ENCODE results near the gene DLST.

DLST gene

DNA sequence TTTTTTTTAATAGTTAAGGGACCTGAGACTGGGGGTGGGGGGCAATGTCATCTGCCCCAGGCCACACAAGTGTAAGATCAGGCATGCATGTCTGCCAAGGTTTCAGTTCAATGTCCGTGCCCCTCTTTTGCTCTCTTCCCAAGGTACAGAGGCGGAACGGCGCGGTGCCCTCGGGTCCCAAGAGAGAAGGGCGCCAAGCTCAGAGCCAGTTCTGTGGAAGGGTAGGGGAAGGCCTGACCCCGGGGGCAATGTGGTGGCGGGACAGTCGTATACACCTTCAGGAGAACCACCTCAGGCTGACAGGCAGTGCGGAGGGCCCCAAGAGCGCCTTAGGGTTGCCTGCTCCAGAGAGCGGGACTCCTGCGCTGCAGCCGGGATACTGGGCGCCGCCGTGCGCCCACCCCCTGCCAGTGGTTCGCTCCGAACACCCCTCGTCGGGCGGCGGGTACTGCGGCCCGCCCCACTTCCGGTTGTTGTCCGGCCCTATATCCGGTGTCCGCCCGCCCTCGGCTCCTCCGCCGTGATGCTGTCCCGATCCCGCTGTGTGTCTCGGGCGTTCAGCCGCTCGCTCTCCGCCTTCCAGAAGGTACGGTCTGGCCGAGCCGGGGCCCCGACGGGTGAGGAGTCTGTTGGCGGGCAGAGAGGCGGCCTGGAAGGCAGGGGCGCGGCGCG, at the start of gene DLST:
Gene DLST (plus strand): TSS at position 486 of the 672 bp plus-strand sequence. CDS start 38 bp downstream, at position 524.
- TF ChIP-seq, protein P1, sequence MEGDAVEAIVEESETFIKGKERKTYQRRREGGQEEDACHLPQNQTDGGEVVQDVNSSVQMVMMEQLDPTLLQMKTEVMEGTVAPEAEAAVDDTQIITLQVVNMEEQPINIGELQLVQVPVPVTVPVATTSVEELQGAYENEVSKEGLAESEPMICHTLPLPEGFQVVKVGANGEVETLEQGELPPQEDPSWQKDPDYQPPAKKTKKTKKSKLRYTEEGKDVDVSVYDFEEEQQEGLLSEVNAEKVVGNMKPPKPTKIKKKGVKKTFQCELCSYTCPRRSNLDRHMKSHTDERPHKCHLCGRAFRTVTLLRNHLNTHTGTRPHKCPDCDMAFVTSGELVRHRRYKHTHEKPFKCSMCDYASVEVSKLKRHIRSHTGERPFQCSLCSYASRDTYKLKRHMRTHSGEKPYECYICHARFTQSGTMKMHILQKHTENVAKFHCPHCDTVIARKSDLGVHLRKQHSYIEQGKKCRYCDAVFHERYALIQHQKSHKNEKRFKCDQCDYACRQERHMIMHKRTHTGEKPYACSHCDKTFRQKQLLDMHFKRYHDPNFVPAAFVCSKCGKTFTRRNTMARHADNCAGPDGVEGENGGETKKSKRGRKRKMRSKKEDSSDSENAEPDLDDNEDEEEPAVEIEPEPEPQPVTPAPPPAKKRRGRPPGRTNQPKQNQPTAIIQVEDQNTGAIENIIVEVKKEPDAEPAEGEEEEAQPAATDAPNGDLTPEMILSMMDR (IDR thresholded peaks at IDR 0.05; ENCODE audit: insufficient read depth, low read depth, low read length, missing control alignments), result no peak
- DNase-seq (ENCODE audit: low read depth), result peak; percentile 88
- H3K4me3 ChIP-seq (ENCODE audit: low read length), result peak within 1 kb of the TSS; percentile 62

DNA sequence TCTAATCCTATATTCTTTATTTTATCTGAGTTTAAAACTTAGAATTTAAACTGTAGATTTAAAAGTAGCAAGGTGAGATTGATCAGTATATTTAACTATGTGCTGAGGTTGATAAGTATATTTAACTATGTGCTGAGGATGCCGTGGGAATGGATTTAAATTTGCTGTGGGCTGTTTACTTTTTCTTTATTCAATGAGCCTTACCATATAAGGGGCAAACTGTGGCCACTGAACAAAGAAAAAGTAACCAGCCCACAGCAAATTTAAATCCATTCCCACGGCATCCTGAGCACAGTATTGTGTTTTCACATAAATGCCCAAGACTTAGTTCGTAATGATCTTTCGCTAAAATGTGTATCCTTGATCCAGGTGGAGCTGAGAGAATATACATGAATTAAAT, 48.9 kb upstream of the DLST start:
- no peak for DNase-seq (ENCODE audit: low read depth)
- TF ChIP-seq, protein P1 (IDR thresholded peaks at IDR 0.05; ENCODE audit: insufficient read depth, low read depth, low read length, missing control alignments), result no peak
- no peak overlapping the region for H3K4me3 ChIP-seq (ENCODE audit: low read length)

DNA sequence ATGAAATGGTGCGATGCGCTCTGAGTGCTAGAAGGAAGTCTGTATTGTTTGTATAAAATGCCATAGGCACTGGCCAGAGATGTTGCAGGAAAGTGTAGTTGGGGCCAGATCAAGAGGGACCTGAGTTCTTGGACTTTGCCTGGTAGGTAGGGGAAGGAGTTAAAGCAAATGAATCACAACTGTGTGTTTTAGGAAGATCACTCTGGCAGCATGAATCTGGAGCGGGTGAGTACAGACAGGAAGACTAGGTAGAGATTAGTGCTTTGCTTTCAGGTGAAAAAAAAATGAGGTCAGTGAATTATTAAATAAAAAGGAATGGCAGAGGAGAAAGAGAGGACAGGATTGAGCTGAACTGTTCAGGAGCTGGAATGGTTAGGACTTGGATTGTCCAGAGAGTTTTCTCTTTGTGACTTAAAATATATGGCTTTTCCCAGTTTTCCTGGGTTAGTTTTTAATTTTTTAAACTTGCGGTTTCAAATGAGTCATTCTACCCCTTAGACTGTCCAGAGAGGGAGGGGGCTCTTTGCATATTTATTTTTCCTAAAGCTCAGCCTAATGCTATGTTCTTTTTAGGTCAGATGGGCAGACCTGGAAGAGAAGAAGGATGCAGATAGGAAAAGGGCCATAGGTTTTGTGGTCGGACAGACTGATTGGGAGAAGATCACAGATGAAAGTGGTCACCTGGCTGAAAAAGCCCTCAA, 46.9 kb upstream of the DLST start:
- TF ChIP-seq, protein P1 (IDR thresholded peaks at IDR 0.05; ENCODE audit: insufficient read depth, low read depth, low read length, missing control alignments), result no peak
- no peak overlapping the region for H3K4me3 ChIP-seq (ENCODE audit: low read length)
- no peak for DNase-seq (ENCODE audit: low read depth)

DNA sequence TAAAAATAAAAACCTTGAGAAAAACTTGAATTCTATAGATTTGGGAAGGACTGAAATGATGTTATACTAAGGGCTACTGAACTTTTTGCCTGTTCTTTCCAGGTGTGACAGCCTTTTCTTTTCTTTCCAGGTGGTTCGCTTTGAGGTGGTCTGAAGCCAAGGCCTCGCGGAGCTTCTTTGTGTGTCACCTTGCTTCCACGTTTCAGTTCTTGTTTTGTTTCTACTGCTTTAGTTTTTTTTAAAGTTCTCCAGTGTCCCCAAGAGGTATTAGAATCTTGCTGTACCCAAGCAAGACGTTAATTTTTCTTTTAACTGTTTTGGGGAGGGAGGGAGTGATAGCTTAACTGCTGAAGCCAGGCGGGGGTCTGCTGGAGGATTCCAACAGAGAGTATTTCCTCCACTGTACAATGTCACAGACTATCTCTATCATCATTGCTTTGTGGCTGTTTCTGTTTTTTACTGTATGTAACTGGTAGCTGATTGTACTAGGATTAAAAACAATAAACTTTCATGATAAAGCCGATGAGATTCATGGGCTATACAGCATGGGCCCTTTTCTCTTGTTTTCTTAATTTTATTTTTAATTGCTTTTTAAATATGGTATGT, 46.0 kb upstream of the DLST start:
- H3K4me3 ChIP-seq (ENCODE audit: low read length), result no peak overlapping the region
- DNase-seq (ENCODE audit: low read depth), result no peak
- TF ChIP-seq, protein P1 (IDR thresholded peaks at IDR 0.05; ENCODE audit: insufficient read depth, low read depth, low read length, missing control alignments), result no peak

DNA sequence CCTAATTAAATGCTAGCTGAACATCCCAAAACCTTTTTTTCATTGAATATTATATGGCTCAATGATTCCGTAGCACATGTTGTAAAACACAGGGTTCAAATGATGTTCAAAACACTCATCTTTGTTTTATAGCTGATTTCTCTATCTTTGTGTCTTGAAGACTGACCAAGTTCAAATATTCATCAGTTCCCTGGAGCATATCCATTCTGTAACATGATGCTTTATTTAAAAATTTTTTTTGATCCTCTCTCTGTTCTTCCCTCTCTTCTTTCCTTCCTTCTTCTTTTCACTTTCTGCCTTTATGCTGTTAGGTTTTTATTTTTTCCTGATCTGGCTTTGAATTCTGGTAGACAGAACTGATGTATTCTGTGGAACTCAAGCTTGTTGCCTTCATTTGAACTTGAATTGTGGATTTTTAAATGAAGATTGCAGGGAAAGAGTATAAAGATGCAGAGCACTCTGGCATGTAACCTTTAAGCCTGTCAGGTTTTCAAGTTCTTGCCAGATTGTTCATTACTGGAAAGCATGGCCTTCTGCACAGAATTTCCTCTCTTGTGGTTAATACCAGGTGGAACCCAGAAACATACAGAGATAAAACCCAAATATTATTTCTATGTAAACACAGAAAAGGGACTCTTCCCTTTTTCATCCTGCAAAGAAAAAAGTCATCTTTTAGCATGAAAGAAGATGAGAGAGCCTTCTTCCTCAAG, 45.3 kb upstream of the DLST start:
- H3K4me3 ChIP-seq (ENCODE audit: low read length), result no peak overlapping the region
- TF ChIP-seq, protein P1 (IDR thresholded peaks at IDR 0.05; ENCODE audit: insufficient read depth, low read depth, low read length, missing control alignments), result no peak
- no peak for DNase-seq (ENCODE audit: low read depth)

DNA sequence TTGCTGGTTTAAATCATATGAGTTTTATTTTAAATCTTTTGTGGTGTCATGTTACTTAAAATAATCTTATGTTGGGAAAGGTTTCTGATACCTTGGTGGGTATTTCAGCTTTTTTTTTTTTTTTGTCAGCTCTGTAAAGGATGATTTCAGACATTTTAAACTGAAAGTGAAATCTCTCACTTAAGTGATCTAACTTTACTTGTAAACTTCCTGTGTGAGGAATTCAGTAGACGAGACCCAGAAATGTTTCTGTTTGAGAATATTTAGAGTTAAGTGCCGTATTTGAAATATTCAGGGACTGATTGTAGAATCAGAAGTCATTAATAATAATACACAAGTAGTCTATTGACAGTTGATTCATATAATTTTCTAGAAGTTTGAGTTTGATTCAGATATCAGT, 43.5 kb upstream of the DLST start:
- H3K4me3 ChIP-seq (ENCODE audit: low read length), result no peak overlapping the region
- TF ChIP-seq, protein P1 (IDR thresholded peaks at IDR 0.05; ENCODE audit: insufficient read depth, low read depth, low read length, missing control alignments), result no peak
- no peak for DNase-seq (ENCODE audit: low read depth)
